Activated naive CD4-positive, alpha-beta T cell treated with anti-CD3 and anti-CD28 coated beads, Interleukin-2, amount 50 U/mL, for 24 hours (primary cell): Measurements from ENCODE around the gene COL8A1.

Source experiments
- H3K27ac Mint-ChIP-seq: one replicate; pipeline ENCODE4 v1.8.0; 2021; ENCODE audit warnings: mild to moderate bottlenecking, mixed read lengths
- H3K27me3 Mint-ChIP-seq: one replicate; pipeline ENCODE4 v1.8.0; 2021; ENCODE audit warnings: mixed read lengths
- H3K36me3 Mint-ChIP-seq: one replicate; pipeline ENCODE4 v1.8.0; 2021; ENCODE audit warnings: mixed read lengths
- H3K4me1 Mint-ChIP-seq: one replicate; pipeline ENCODE4 v1.8.0; 2021; ENCODE audit warnings: mixed read lengths
- H3K4me3 Mint-ChIP-seq: one replicate; pipeline ENCODE4 v1.8.0; 2021; ENCODE audit warnings: mild to moderate bottlenecking, mixed read lengths
- H3K9me3 Mint-ChIP-seq: one replicate; pipeline ENCODE4 v1.8.0; 2021; ENCODE audit warnings: mixed read lengths

Gene COL8A1

GRCh38 chr3:99651531-99651930 lies 13.1 kb downstream of the COL8A1 start:
- Mint-ChIP-seq H3K27me3 (peaks cover 4% of the 10 kb centered on the region), H3K4me1 (no peaks in the 10 kb centered on the region), H3K27ac (no peak overlapping the region), H3K9me3 (no peaks in the 10 kb centered on the region), H3K36me3 (no peaks in the 10 kb centered on the region), H3K4me3 (no peak overlapping the region)

DNA sequence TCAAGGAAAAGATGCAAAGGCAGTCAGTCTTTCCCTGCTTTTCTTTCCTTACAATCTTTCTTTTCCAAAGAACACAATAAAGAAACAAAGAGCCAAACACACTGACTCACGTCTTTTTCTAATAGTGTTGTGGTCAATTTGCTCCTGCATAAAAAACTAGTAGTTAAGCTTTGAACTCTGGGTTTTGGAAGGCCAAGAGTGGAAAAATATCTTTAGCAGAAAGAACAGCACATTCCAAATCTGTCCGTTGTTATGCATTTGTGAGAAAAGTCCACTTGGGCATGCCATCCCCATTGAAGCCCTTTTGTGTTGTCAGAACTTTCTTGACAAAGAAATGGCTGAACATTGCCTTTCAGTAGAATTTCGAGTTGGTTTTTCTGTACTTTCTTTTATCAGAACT lies 18.2 kb downstream of the COL8A1 start:
- Mint-ChIP-seq H3K27ac (no peak overlapping the region), H3K36me3 (no peaks in the 10 kb centered on the region), H3K27me3 (peaks cover 1% of the 10 kb centered on the region), H3K9me3 (no peaks in the 10 kb centered on the region), H3K4me1 (no peaks in the 10 kb centered on the region), H3K4me3 (no peak overlapping the region)

DNA sequence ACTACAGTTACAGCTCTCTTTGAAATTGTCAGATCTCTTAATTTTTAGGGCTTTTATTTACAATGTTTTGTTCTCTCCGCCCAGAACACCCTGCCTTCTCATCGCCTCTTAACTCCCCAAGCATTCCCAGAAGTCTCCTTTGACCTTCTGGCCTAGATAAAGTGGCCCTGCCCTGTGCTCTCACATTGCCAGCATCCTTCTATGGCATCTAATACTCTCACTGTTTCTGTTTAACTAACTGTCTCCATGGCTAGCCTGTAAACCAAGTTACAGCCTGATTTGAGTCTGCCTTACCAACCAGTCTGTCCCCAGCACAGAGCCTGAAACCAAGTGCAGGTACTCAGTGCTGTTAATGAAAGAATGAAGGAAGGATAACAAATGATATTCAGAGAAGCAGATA lies 19.9 kb downstream of the COL8A1 start:
- H3K36me3 Mint-ChIP-seq = no peaks in the 10 kb centered on the region
- H3K4me3 Mint-ChIP-seq = no peak overlapping the region
- peaks cover 1% of the 10 kb centered on the region for H3K27me3 Mint-ChIP-seq
- H3K4me1 Mint-ChIP-seq = no peaks in the 10 kb centered on the region
- no peaks in the 10 kb centered on the region for H3K9me3 Mint-ChIP-seq
- H3K27ac Mint-ChIP-seq = no peak overlapping the region

DNA sequence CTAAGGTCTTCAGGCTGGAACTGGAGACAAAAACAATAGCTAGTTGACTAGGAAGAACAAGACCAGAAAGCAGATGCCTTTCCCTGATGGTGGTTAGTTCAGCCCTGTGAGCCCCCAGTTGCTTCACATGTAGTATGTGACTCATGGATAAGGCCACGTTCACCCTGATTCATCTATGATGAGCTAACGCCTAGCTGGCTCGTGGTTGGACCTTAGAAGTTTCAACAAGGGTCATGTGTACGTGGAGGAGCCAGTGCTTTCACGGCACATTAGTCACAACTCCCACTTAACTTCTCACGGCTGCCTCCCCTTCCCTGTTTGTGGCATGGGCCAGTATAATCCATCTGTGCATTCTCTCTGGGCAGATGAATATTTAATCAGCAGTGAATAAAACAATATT lies 20.6 kb downstream of the COL8A1 start:
- no peaks in the 10 kb centered on the region for H3K9me3 Mint-ChIP-seq
- H3K27ac Mint-ChIP-seq = no peak overlapping the region
- H3K36me3 Mint-ChIP-seq = no peaks in the 10 kb centered on the region
- no peak overlapping the region for H3K4me3 Mint-ChIP-seq
- H3K4me1 Mint-ChIP-seq = no peaks in the 10 kb centered on the region
- peaks cover 1% of the 10 kb centered on the region for H3K27me3 Mint-ChIP-seq

- Mint-ChIP-seq H3K27ac (no peak overlapping the region), H3K27me3 (peaks cover 1% of the 10 kb centered on the region), H3K4me3 (no peak overlapping the region), H3K36me3 (no peaks in the 10 kb centered on the region), H3K9me3 (no peaks in the 10 kb centered on the region), H3K4me1 (no peaks in the 10 kb centered on the region)
Observed at GRCh38 chr3:99659951-99660350, 21.6 kb downstream of the COL8A1 start.

DNA sequence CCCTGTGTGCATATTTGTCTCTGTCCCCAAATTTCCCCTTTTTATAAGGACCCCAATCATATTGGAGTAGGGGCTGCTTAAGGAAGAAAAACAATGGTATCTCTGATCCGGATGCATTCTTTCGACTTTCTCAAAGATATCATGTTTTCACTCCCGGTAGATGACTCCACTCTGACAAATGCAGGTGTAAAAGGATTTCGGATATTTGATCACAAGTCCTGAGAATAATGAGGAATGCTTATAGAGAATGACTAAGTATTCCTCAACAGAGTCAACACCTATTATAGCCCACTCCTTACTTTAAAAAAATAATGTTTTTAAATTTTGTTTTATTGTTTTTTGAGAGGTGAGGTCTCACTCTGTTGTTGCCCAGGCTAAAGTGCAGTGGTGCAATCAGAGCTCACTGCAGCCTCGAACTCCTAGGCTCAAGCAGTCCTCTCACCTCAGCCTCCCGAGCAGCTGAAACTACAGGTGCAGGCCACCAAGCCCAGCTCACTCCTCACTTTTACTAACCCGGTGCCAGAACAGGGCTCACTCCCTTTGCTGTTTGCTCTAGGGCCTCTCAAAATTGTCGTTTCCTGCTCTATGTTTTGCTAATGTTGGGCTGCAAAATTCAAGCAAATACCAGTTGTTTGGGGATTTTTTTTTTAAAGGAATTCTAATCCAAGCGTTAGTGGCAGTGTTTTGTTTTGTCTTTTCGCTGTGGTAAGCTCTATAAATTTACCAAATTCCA lies 24.6 kb downstream of the COL8A1 start:
- Mint-ChIP-seq H3K36me3 (no peaks in the 10 kb centered on the region), H3K27me3 (peaks cover 7% of the 10 kb centered on the region), H3K4me3 (no peak overlapping the region), H3K9me3 (no peaks in the 10 kb centered on the region), H3K4me1 (no peaks in the 10 kb centered on the region), H3K27ac (no peak overlapping the region)

GRCh38 chr3:99663977-99664376 lies 25.6 kb downstream of the COL8A1 start:
- Mint-ChIP-seq H3K9me3 (no peaks in the 10 kb centered on the region), H3K4me1 (no peaks in the 10 kb centered on the region), H3K27ac (no peak overlapping the region), H3K4me3 (no peak overlapping the region), H3K27me3 (peaks cover 7% of the 10 kb centered on the region), H3K36me3 (no peaks in the 10 kb centered on the region)

GRCh38 chr3:99665017-99665416 lies 26.6 kb downstream of the COL8A1 start:
- peaks cover 7% of the 10 kb centered on the region for H3K27me3 Mint-ChIP-seq
- H3K4me1 Mint-ChIP-seq = no peaks in the 10 kb centered on the region
- no peak overlapping the region for H3K4me3 Mint-ChIP-seq
- H3K9me3 Mint-ChIP-seq = no peaks in the 10 kb centered on the region
- H3K27ac Mint-ChIP-seq = no peak overlapping the region
- no peaks in the 10 kb centered on the region for H3K36me3 Mint-ChIP-seq

- Mint-ChIP-seq H3K4me3 (no peak overlapping the region), H3K4me1 (no peaks in the 10 kb centered on the region), H3K27me3 (peaks cover 7% of the 10 kb centered on the region), H3K36me3 (no peaks in the 10 kb centered on the region), H3K27ac (no peak overlapping the region), H3K9me3 (no peaks in the 10 kb centered on the region)
Observed at GRCh38 chr3:99666201-99666600, 27.8 kb downstream of the COL8A1 start.

GRCh38 chr3:99668044-99668443 lies 29.6 kb downstream of the COL8A1 start:
- Mint-ChIP-seq H3K4me1 (no peaks in the 10 kb centered on the region), H3K27me3 (peaks cover 7% of the 10 kb centered on the region), H3K36me3 (no peaks in the 10 kb centered on the region), H3K27ac (no peak overlapping the region), H3K4me3 (no peak overlapping the region), H3K9me3 (no peaks in the 10 kb centered on the region)

DNA sequence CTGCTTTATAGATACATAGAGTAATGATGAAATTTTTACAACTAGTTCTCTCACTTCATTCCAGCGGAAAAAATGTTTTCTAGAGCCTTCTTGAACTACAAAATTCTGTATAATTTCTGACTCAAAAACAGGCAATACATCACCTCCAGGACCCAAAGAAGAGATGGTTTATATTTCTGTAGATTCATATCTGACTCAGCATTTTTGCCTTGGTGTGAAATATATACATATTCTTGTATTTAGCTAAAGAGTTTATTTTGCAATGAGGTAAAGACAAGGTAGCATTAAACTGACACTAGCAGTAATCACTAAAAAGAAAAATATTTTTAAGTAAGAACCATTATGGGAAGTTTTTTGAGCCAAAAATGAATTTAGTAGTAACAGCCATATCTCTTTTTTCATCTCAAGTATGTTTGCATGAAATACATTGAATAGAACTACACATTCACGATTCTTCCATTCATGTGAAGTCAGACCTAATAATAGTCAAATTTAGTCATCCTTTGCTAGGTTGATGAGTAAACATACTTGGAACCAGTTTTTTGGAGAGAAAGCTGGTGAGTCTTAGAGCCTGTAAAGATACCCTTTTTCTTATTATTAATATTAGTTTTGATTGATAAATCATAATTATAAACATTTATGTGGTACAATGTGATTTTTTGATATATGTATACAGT lies 31.6 kb downstream of the COL8A1 start:
- no peak overlapping the region for H3K27ac Mint-ChIP-seq
- H3K4me1 Mint-ChIP-seq = no peaks in the 10 kb centered on the region
- H3K9me3 Mint-ChIP-seq = no peaks in the 10 kb centered on the region
- H3K4me3 Mint-ChIP-seq = no peak overlapping the region
- H3K36me3 Mint-ChIP-seq = no peaks in the 10 kb centered on the region
- peaks cover 7% of the 10 kb centered on the region for H3K27me3 Mint-ChIP-seq

DNA sequence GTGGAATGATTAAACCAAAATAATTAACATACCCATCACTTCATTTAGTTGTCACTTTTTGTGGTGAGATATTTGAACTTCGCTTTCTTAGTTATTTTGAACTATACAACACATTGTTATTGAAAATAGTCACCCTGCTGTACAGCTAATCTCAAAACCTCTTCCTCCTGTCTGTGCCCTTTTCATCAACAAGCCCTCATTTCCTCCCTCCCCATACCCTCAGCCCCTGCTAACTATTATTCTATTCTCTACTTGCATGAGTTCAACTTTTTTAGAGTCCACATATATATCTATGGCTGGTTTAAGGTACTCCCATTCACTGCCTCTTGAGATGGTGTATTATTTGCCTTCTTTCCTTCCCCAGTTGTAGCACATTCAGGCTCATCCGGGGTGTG lies 32.2 kb downstream of the COL8A1 start:
- H3K27ac Mint-ChIP-seq = no peak overlapping the region
- no peaks in the 10 kb centered on the region for H3K4me1 Mint-ChIP-seq
- peaks cover 7% of the 10 kb centered on the region for H3K27me3 Mint-ChIP-seq
- H3K36me3 Mint-ChIP-seq = no peaks in the 10 kb centered on the region
- no peaks in the 10 kb centered on the region for H3K9me3 Mint-ChIP-seq
- H3K4me3 Mint-ChIP-seq = no peak overlapping the region

GRCh38 chr3:99674086-99674789 lies 35.8 kb downstream of the COL8A1 start:
- H3K9me3 Mint-ChIP-seq = no peaks in the 10 kb centered on the region
- no peak overlapping the region for H3K27ac Mint-ChIP-seq
- H3K27me3 Mint-ChIP-seq = peaks cover 7% of the 10 kb centered on the region
- H3K36me3 Mint-ChIP-seq = no peaks in the 10 kb centered on the region
- no peaks in the 10 kb centered on the region for H3K4me1 Mint-ChIP-seq
- H3K4me3 Mint-ChIP-seq = no peak overlapping the region

DNA sequence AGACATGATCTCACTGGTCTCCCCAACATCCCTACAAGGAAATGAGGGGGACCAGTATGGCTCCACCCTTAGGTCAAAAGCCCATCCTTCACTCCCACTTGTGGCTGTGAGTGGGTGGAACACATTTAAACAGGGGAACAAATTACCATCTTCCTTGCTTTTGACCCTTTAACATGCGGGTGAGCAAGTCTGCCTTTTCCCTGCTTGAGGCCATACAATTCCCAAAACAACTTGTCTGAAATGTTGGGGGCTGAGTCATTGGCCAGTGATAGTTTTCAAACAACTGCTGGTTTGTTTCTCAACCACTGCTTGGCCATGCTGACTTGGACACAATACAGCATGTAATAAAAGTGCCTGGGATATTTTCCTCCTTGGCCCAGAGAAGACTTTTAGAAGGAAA lies 39.6 kb downstream of the COL8A1 start:
- H3K36me3 Mint-ChIP-seq = no peaks in the 10 kb centered on the region
- no peak overlapping the region for H3K4me3 Mint-ChIP-seq
- H3K9me3 Mint-ChIP-seq = no peaks in the 10 kb centered on the region
- no peaks in the 10 kb centered on the region for H3K4me1 Mint-ChIP-seq
- H3K27ac Mint-ChIP-seq = no peak overlapping the region
- H3K27me3 Mint-ChIP-seq = peaks cover 7% of the 10 kb centered on the region

DNA sequence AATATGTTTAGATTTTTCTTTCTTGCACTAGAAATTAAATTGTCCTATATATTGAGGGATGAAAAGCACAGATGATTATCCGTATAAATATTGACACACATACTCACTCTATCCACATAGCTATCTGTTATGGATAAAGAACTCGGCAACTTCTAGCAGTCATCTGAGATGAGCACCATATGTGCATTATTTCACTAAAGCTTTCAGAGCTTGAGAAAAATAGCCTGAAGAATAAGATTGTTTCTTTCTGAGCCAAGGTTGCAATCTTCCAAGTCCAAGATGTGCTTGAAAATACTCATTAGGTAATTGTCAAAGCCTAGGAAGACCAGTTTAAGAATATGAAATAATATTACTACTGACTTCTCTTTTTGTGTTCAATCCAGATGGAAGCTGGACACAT lies 40.5 kb downstream of the COL8A1 start:
- H3K27me3 Mint-ChIP-seq = peaks cover 7% of the 10 kb centered on the region
- no peaks in the 10 kb centered on the region for H3K4me1 Mint-ChIP-seq
- no peak overlapping the region for H3K27ac Mint-ChIP-seq
- H3K9me3 Mint-ChIP-seq = no peaks in the 10 kb centered on the region
- no peak overlapping the region for H3K4me3 Mint-ChIP-seq
- H3K36me3 Mint-ChIP-seq = no peaks in the 10 kb centered on the region

- Mint-ChIP-seq H3K4me1 (no peaks in the 10 kb centered on the region), H3K27me3 (peaks cover 6% of the 10 kb centered on the region), H3K9me3 (no peaks in the 10 kb centered on the region), H3K4me3 (no peak overlapping the region), H3K36me3 (no peaks in the 10 kb centered on the region), H3K27ac (no peak overlapping the region)
Observed at GRCh38 chr3:99681512-99681911, 43.1 kb downstream of the COL8A1 start.
